PFSK-1 (cell line): ENCODE results near the gene ULK4.

Source experiments
- FOXP2 ChIP-seq: optimal IDR thresholded peaks from 2 replicates; pipeline ENCODE3; 2011; ENCODE audit warnings: borderline replicate concordance, control low read depth, inconsistent platforms; ENCODE audit not compliant: insufficient read depth; ENCODE audit errors: extremely low read length, extremely low read depth
- POLR2AphosphoS5 ChIP-seq: IDR thresholded peaks from 2 replicates; pipeline ENCODE4 v1.6.1; 2012; ENCODE audit warnings: low read depth, mild to moderate bottlenecking, control low read depth, low read length, moderate library complexity
- REST ChIP-seq, 2 experiments: IDR thresholded peaks; 2 replicates each; pipeline versions ENCODE4 v1.6.1 to v1.8.0; 2011 to 2012; ENCODE audit warnings: low read depth in 2 of 2, low read length in 2 of 2, control low read depth in 1 of 2, inconsistent platforms in 1 of 2, mild to moderate bottlenecking in 1 of 2, moderate library complexity in 1 of 2; ENCODE audit not compliant: insufficient read depth in 1 of 2
- SIN3A ChIP-seq: IDR thresholded peaks from 2 replicates; pipeline ENCODE4 v1.6.1; 2012; ENCODE audit warnings: mild to moderate bottlenecking, low read length, moderate library complexity, borderline replicate concordance; ENCODE audit not compliant: insufficient read depth
- TAF1 ChIP-seq: IDR thresholded peaks from 2 replicates; pipeline ENCODE4 v1.6.1; 2012; ENCODE audit warnings: low read length, control low read depth, borderline replicate concordance; ENCODE audit not compliant: insufficient read depth

DNA sequence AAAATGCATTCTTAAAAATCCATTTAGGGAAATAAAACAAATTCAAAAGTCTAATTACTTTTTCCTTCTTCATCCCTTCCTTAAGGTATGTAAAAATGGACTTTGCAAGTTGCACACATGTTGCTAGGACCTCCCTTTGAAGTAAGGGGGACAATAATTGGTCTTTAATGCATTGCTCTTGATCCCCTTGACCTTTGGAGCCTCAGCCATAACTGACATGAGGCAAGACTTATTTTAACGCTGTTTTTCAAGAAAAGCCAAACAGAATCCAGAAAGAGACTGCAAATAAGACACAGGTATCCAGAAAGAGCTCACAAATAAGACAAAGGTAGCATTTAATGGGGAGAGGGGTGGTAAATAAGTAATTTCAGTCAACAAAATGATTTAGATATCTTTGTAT lies 301.4 kb downstream of the ULK4 start:
- no peak for TF ChIP-seq POLR2AphosphoS5
- TF ChIP-seq SIN3A, result no peak
- TF ChIP-seq REST (IDR thresholded peaks at IDR 0.05; ENCODE audit: insufficient read depth in 1 of 2, low read depth in 2 of 2, low read length in 2 of 2), result no peak
- TF ChIP-seq TAF1, result no peak
- no peak for TF ChIP-seq FOXP2
